Cardiac muscle cell (in vitro differentiated cells and primary cell): Measurements from ENCODE around the gene MAP2. TPM values are rescaled to one million over a fixed set of nuclear protein-coding genes. Genes with fewer than 3 reads are reported as not detected.
A peak's percentile ranks its signal among the peaks of the same experiment; 100 is the strongest.

Experiments used
- DNase-seq, 2 donors: peaks; one replicate each; pipeline versions ENCODE4 v3.0.0 to v3.0.0-alpha.2; 2010 to 2017; ENCODE audit warnings: low read depth in 1 of 2, low spot score in 1 of 2
- H3K27ac ChIP-seq: fragments of 200-600 bp; sonication (generic); 2 replicates; pipeline ENCODE4 v1.5.1; 2016
- H3K27me3 ChIP-seq: fragments of 200-600 bp; sonication (generic); 2 replicates; pipeline ENCODE4 v1.6.0; 2016; ENCODE audit warnings: control low read depth
- H3K36me3 ChIP-seq: fragments of 200-600 bp; sonication (generic); 2 replicates; pipeline ENCODE4 v1.5.1; 2016; ENCODE audit warnings: control low read depth
- H3K4me1 ChIP-seq: fragments of 200-600 bp; sonication (generic); 2 replicates; pipeline ENCODE4 v1.8.1; 2017; ENCODE audit warnings: low read depth, mild to moderate bottlenecking, mixed run types
- H3K4me3 ChIP-seq: fragments of 200-600 bp; sonication (generic); 2 replicates; pipeline ENCODE4 v1.5.1; 2016; ENCODE audit warnings: mild to moderate bottlenecking
- H3K9me3 ChIP-seq: fragments of 200-600 bp; sonication (generic); 2 replicates; pipeline ENCODE4 v1.5.1; 2017; ENCODE audit warnings: low read depth, mild to moderate bottlenecking, control low read depth
- CTCF ChIP-seq: IDR thresholded peaks from 2 replicates; pipeline ENCODE4 v1.5.1; 2012; ENCODE audit warnings: low read depth, mild to moderate bottlenecking, low read length
- polyA plus RNA-seq: library from polyadenylated mRNA; unstranded; fragments of >200 nt; fragmentation: Nextera tagmentation; extraction: Ambion mirVana; gene quantifications from 2 replicates; pipeline ENCODE4 v1.2.1, GENCODE V29; 2016
- total RNA-seq: library from RNA; depleted of rRNA; stranded (reverse); fragments of >200 nt; gene quantifications from 2 replicates; pipeline ENCODE4 v1.2.3, GENCODE V29; 2016

The MAP2 gene
- total and polyA plus RNA-seq, 2 experiments from 2014 or later, result 0.24 to 0.68 TPM

- no peak for DNase-seq
- no peak for TF ChIP-seq CTCF
- no peaks in the 10 kb centered on the region for H3K9me3 ChIP-seq
- no peaks in the 10 kb centered on the region for H3K27me3 ChIP-seq
- H3K4me1 ChIP-seq, result no peaks in the 10 kb centered on the region
- no peak overlapping the region for H3K27ac ChIP-seq
- no peak overlapping the region for H3K4me3 ChIP-seq
- H3K36me3 ChIP-seq, result no peaks in the 10 kb centered on the region
Measured at GRCh38 chr2:209458008-209458979, 34.4 kb downstream of the MAP2 start.

GRCh38 chr2:209459359-209459758 lies 35.5 kb downstream of the MAP2 start:
- Histone ChIP-seq H3K27me3 (no peaks in the 10 kb centered on the region), H3K27ac (no peak overlapping the region), H3K36me3 (no peaks in the 10 kb centered on the region), H3K9me3 (no peaks in the 10 kb centered on the region), H3K4me3 (no peak overlapping the region), H3K4me1 (no peaks in the 10 kb centered on the region)
- DNase-seq, result no peak
- TF ChIP-seq CTCF, result no peak

- H3K27me3 ChIP-seq, result no peaks in the 10 kb centered on the region
- no peaks in the 10 kb centered on the region for H3K4me1 ChIP-seq
- TF ChIP-seq CTCF, result no peak
- H3K27ac ChIP-seq, result no peak overlapping the region
- no peaks in the 10 kb centered on the region for H3K9me3 ChIP-seq
- DNase-seq, result no peak
- H3K36me3 ChIP-seq, result no peaks in the 10 kb centered on the region
- H3K4me3 ChIP-seq, result no peak overlapping the region
Measured at GRCh38 chr2:209460151-209460761, 36.4 kb downstream of the MAP2 start.

- Histone ChIP-seq H3K36me3 (no peaks in the 10 kb centered on the region), H3K9me3 (no peaks in the 10 kb centered on the region), H3K4me3 (no peak overlapping the region), H3K27me3 (no peaks in the 10 kb centered on the region), H3K27ac (no peak overlapping the region), H3K4me1 (no peaks in the 10 kb centered on the region)
- TF ChIP-seq CTCF, result peak; percentile 42
- DNase-seq, result peak; percentile 10 to 21
Measured at GRCh38 chr2:209463226-209463625, 39.4 kb downstream of the MAP2 start.

GRCh38 chr2:209463835-209464234 lies 40.0 kb downstream of the MAP2 start:
- Histone ChIP-seq H3K4me1 (no peaks in the 10 kb centered on the region), H3K27me3 (no peaks in the 10 kb centered on the region), H3K36me3 (no peaks in the 10 kb centered on the region), H3K4me3 (no peak overlapping the region), H3K27ac (no peak overlapping the region), H3K9me3 (no peaks in the 10 kb centered on the region)
- no peak for DNase-seq
- no peak for TF ChIP-seq CTCF
